ENCODE measurements around the gene LIPI. TPM values are rescaled to one million over a fixed set of nuclear protein-coding genes. Genes with fewer than 3 reads are reported as not detected.
A peak's percentile ranks its signal among the peaks of the same experiment; 100 is the strongest.
"Not testable (repeated sequence)": the region's sequence is repeated elsewhere in the genome, so short reads cannot be mapped to it uniquely, and the experiment has no call there.

LIPI gene
- total and polyA plus RNA-seq, 8 donors: not detected

- Histone ChIP-seq H3K4me3 (no peak overlapping the region), H3K4me1 (no peaks in the 10 kb centered on the region), H3K36me3 (no peaks in the 10 kb centered on the region), H3K27me3 (no peaks in the 10 kb centered on the region), H3K27ac (no peak overlapping the region), H3K9me3 (no peaks in the 10 kb centered on the region)
- WGBS, 5 donors: 67 to 96% (median 89%) methylated on average over 7 of the region's 7 CpGs
- DNase-seq: no peak
- intact Hi-C loops (cut with DNase I; ENCODE audit: low total_unique reads): no loop called here
- TF ChIP-seq POLR2A (IDR thresholded peaks at IDR 0.05): no peak
- no peak for TF ChIP-seq POLR2AphosphoS5 (IDR thresholded peaks at IDR 0.05)
- TF ChIP-seq EP300 (IDR thresholded peaks at IDR 0.05): no peak
- no peak for TF ChIP-seq CTCF (IDR thresholded peaks at IDR 0.05)
Measured at GRCh38 chr21:14115646-14116045, 95.1 kb downstream of the LIPI start.

- Histone ChIP-seq H3K27me3 (no peaks in the 10 kb centered on the region), H3K4me3 (no peak overlapping the region), H3K27ac (no peak overlapping the region), H3K36me3 (no peaks in the 10 kb centered on the region), H3K4me1 (no peaks in the 10 kb centered on the region), H3K9me3 (no peaks in the 10 kb centered on the region)
- TF ChIP-seq POLR2AphosphoS5 (IDR thresholded peaks at IDR 0.05): no peak
- no peak for TF ChIP-seq CTCF (IDR thresholded peaks at IDR 0.05)
- no peak for TF ChIP-seq POLR2A (IDR thresholded peaks at IDR 0.05)
- TF ChIP-seq EP300 (IDR thresholded peaks at IDR 0.05): no peak
- peak in 1 of 2 donors; percentile 25 for DNase-seq
- WGBS, 5 donors: 85 to 96% (median 90%) methylated on average over 3 of the region's 3 CpGs
- intact Hi-C loops (cut with DNase I; ENCODE audit: low total_unique reads): no loop called here
Measured at GRCh38 chr21:14114251-14114650, 96.5 kb downstream of the LIPI start.

- H3K27ac ChIP-seq; H3K9me3 ChIP-seq; H3K4me3 ChIP-seq; H3K4me1 ChIP-seq; intact Hi-C loops (cut with DNase I; ENCODE audit: low total_unique reads); H3K36me3 ChIP-seq; DNase-seq; H3K27me3 ChIP-seq: not testable (repeated sequence)
- WGBS, 5 donors: 53 to 74% (median 63%) methylated on average over 4 of the region's 4 CpGs
Measured at GRCh38 chr21:14104564-14104963, 106.2 kb downstream of the LIPI start.

DNA sequence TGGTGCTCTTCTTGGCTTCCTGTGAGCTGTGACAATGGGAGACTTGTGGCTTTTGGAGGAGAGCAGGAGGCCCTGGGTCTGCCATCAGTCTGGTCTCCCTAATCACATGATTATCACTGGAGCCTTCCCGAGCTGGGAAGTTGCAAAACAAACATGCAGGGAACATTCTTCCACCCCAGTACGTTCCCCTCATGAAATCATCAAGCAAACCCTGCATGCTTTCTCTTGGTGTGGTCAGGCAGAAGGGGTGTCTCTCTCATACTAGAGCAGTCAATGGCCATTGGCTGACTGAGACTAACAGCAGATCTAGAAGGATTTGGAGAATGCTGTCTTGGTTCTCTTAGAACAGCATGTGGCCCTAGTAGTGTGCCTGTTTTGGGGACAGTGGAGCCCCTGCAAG lies 111.2 kb downstream of the LIPI start:
- DNase-seq: no peak
- H3K9me3 ChIP-seq: no peaks in the 10 kb centered on the region
- H3K36me3 ChIP-seq: peaks cover 0 to 9% (median 0%) of the 10 kb centered on the region in 4 donors
- H3K27ac ChIP-seq: no peak overlapping the region
- H3K4me1 ChIP-seq: no peaks in the 10 kb centered on the region
- intact Hi-C loops (cut with DNase I; ENCODE audit: low total_unique reads): no loop called here
- 17 to 55% (median 25%) methylated on average over 2 of the region's 2 CpGs for WGBS, 5 donors
- TF ChIP-seq POLR2AphosphoS5 (IDR thresholded peaks at IDR 0.05) (no peak), POLR2A (IDR thresholded peaks at IDR 0.05) (no peak), CTCF (IDR thresholded peaks at IDR 0.05) (no peak), EP300 (IDR thresholded peaks at IDR 0.05) (no peak)
- H3K4me3 ChIP-seq: no peak overlapping the region
- no peaks in the 10 kb centered on the region for H3K27me3 ChIP-seq

DNA sequence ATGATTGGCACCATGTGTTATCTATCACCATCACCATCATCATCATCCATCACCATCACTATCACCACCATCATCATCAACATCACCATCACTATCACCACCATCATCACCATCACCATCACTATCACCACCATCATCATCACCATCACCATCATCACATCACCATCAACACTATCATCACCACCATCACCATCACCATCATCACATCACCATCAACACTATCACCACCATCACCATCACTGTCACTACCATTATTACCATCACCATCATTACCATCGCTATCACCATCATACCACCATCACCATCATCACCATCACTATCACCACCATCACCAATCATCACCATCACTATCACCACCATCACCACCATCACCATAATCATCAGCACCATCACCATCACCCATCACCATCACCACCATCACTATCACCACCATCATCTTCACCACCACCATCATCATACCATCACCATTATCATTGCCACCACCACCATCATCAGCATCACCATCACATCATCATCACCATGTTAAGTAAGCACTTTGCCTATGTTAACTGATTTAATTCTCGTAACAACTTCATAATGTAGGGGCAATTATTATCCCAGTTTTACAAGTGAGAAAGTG lies 112.8 kb downstream of the LIPI start:
- Histone ChIP-seq H3K27me3 (no peaks in the 10 kb centered on the region), H3K4me1 (no peaks in the 10 kb centered on the region), H3K36me3 (peaks cover 0 to 9% (median 0%) of the 10 kb centered on the region in 4 donors), H3K9me3 (peaks cover 0 to 4% (median 0%) of the 10 kb centered on the region in 4 donors), H3K4me3 (no peak overlapping the region), H3K27ac (no peak overlapping the region)
- no peak for DNase-seq
- intact Hi-C loops (cut with DNase I; ENCODE audit: low total_unique reads): no loop called here
- WGBS, 5 donors: 89 to 96% (median 95%) methylated on average over 2 of the region's 2 CpGs
- no peak for TF ChIP-seq POLR2A (IDR thresholded peaks at IDR 0.05)
- TF ChIP-seq POLR2AphosphoS5 (IDR thresholded peaks at IDR 0.05): no peak
- no peak for TF ChIP-seq EP300 (IDR thresholded peaks at IDR 0.05)

Measured in stomach (tissue), 9 donors.